HG02623 (cell line): ENCODE results near the gene CELA2B.
"Not testable (repeated sequence)": the region's sequence is repeated elsewhere in the genome, so short reads cannot be mapped to it uniquely, and the experiment has no call there.

Experiments
- ATAC-seq: cut with Tn5 transposase; IDR thresholded peaks from one replicate; pipeline ENCODE4 v1.9.1; 2021; ENCODE audit warnings: moderate library complexity; ENCODE audit not compliant: unreplicated experiment

Gene CELA2B

DNA sequence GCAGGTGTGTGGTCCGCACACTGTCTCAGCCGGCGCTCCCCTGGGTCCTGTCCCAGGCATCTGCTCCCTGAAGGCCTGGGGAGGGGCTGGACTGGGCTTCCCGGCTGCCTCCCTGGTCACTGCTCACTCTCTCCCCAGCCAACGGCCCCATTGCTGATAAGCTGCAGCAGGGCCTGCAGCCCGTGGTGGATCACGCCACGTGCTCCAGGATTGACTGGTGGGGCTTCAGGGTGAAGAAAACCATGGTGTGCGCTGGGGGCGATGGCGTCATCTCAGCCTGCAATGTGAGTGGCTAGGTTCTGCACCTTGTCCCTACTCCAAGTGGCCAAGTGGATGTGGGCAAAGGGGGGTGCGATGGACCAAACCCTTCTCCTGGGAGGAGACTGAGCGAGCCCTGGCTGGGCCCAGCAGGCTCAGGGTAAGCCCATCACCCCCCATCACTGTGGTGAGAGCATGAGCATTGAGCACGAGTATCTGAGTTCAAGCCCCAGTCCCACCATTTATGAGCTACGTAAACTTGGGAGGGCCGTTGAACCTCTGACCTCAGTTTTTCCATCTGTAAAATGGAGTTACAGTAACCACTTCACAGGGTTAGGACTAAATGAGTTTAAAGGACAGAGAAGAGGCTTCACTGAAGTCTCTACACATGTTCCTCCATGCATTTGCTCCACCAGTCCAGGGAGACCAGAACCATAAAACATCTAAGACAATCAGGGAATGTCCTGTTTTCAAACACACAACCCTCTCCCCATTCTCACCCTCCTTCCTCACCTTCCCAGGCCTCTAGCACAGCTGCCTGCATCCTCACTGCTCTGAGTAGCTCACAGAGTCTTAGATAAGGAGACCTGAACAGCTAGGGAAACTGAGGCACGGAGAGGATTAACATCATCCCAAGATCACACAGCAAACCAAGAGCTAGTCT is 31.2 kb upstream of the CELA2B start:
- ATAC-seq: no peak

DNA sequence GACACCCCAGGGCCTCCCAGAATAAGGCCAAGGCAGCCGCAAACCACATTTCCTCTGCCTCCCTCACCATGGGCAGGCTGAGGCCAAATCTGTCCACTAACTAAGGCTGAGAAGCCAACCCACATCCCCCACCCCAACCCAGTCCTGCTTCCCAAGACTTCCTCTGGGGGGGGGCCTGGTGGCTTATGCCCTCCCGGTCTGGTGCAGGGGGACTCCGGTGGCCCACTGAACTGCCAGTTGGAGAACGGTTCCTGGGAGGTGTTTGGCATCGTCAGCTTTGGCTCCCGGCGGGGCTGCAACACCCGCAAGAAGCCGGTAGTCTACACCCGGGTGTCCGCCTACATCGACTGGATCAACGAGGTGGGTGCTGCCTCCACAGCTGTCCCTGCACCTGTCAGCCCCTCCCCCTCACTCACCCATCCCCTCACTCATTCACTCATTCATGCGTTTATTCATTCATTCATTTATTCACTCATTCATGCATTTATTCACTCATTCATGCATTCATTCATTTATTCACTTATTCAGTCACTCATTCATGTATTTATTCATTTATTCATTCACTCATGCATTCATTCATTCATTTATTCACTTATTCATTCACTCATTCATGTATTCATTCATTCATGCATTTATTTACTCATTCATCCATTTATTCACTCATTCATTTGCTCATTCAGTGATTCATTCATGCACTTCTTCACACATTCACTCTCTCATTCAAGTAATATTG is 30.3 kb upstream of the CELA2B start:
- no peak for ATAC-seq

DNA sequence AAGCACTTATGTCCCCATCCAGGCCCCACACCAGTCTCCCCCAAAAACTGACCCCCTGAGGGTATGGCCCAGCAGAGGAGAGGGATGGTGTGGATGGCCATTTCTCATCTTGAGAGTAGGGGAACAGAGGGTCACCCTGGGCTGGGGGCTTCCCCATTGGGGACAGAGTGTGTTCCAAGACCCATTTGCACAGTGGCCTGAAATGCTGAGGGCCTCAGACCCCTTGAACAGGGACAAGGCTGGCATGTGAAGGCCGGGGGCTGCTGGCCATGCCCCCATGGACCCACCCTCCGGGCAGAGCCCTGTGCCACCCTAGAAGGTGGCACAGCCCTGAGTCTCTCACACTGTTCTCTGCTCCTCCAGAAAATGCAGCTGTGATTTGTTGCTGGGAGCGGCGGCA is 29.7 kb upstream of the CELA2B start:
- ATAC-seq: no peak

DNA sequence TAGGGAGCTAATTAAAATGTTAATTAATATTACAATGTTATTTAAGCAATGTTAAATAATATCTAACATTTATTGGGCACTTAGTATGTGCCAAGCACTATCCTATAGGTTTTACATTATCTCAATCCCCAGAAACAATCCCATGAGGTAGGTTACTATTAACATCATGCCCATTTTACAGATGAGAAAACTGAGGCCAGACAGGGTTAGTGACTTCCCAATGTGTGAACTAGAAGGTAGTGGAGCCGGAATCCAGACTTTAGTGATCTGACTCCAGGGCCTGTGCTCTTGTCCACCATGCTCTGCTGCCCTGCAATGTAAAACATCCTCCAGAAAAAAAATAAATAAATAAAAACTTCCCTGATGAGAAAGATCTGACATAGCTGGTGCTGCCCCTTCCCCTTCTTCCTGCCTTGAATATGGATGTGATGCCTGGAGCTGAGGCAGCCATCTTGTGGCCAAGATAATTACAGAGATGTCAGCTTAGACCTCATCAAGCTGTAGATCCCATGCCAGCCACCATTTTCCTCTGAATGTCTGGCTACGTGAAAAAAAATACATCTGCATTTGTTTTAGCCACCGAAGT is 26.9 kb upstream of the CELA2B start:
- no peak for ATAC-seq

DNA sequence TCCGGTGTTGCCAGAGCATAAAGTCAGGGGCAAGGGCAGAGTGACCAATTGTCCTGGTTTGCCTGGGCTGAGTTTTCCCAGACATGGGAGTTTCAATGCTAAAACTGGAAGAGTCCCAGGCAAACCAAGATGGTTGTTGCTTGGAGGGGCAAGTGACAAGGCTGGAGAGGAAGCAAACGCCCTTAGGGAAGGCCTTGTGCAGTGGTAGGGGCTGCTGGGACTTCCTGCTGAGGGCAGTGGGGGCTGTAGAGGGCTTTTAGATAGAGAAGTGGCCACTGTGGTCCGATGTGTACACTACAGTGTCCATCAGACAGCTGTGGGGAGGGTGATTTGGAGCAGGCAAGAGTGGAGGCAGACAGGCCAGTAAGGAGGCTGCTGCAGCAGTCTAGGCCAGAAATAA is 26.3 kb upstream of the CELA2B start:
- ATAC-seq: no peak

DNA sequence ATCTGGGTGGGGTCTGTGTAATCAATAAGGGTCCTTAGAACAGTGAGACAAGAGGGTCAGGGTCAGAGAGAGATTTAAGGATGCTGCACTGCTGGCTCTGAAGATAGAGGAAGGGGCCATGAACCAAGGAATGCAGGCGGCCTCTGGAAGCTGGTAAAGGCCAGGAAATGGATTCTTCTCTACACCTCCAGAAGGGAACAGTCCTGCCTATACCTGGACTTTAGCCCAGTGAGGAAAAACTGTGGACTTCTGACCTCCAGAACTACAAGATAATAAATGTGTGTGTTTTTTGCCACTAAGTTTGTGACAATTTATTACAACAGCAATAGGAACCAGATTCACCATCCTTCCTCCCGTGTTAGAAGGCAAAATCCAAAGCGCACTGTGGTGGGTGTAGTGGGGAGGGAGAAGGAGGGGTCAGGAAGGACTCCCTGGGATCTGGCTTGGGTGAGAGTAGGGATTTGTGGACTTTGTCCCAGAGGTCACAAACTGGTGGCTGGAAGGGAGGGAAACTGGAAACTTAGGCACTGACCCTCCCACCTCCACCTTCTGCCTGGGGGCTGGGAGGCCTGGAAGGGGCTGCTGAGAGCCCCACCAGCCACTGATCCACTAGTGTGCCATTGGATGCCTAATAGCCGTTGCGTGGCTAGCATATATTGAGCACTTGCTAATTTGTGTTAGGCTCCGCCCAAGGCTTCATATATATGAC is 24.7 kb upstream of the CELA2B start:
- no peak for ATAC-seq

DNA sequence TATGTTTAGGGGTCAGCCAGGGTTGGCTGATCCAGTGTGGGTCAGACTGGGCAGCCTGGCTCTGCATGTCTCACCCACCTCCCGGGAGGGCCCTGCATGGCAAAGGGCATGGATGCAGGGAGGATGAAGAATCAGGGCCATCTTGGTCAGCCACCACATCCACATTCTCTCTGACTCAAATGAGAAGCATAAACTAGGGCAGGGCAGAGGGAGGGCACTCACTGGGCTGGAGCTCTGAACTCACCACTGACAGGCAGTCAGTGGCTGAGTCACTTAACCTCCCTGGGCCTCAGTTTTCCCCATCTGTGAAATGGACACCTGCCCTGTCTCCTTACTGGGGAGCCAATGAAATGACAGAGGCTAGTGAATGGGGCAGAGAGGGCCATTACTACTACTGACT is 23.7 kb upstream of the CELA2B start:
- no peak for ATAC-seq

DNA sequence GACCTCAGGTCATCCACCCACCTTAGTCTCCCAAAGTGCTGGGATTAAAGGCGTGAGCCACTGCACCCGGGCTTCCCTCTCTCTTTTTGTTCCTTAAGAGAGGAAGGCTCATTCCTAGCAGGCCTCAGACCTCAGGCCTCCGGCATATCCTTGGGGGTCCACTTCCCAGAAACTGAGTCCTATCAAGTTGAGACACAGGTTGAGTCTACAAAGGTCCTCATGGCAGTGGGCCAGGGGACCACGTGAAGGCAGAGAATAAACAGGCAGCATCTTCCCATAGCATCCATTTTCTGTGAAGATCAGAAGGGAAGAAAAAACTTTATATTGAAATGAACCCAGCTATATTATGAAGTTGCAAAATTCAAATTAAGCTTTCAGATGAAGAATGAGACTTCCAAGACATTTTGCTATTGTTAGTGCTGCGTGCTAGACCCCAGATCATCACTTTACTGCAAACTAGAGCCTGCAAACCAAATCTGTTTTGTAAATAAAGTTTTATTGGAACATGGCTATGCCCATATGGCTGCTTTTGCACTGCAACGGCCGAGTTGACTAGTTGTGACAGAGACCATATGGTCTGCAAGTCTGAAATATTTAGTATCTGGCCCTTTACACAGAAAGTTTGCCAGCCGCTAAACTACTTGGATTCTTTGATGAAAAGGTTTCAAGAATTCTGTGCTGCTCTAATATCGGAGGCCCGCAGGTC is 22.9 kb upstream of the CELA2B start:
- no peak for ATAC-seq

DNA sequence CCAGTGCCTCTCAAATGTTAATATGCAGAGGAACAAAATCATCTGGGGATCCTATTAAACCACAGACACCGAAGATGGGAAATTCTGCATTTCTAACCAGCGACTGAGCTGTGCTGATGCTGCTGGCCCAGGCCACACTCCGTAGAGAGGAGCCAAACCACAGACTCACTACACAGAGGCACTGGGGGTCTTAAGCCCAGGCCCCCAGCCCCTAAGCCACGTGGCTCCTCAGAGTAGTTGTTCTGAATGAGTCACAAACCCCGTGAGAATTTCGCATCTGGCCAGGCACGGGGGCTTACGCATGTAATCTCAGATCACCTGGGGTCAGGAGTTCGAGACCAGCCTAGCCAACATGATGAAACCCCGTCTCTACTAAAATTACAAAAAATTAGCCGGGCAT is 22.2 kb upstream of the CELA2B start:
- ATAC-seq: no peak

DNA sequence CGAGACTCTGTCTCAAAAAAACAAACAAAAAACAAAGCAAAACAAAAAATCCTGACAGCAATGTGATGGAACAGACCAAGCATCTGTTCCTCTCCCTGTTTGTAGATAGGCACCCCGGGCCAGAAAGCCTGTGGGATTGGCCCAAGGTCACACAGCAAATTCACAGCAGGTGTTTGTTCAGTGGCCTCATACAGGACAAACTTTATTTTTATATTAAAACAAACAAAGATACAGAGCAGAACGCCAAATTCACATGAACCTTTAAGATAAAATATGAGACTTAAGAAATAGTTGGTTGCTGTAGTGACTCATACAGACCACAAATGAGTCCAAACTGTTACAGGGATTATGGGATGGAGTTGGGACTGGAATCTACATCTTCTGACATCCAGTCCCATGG is 21.6 kb upstream of the CELA2B start:
- ATAC-seq: no peak

DNA sequence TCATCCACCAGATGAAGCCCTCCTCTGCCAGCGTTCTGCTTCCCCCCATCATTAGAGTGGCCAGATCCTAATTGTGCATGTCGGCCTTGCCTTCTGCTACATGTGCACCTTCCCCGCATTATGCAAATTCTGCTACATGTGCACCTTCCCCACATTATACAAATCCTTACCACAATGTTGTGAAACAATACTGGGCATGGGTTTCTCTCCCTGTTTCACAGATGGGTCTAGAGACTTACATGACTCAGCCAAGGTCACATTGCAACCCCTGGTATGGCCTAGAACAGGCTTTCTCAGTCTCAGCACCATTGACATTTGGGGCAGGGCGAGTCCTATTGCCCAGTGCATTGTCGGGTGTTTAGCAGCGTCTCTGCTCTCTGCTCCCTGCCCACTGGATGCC is 20.4 kb upstream of the CELA2B start:
- no peak for ATAC-seq

DNA sequence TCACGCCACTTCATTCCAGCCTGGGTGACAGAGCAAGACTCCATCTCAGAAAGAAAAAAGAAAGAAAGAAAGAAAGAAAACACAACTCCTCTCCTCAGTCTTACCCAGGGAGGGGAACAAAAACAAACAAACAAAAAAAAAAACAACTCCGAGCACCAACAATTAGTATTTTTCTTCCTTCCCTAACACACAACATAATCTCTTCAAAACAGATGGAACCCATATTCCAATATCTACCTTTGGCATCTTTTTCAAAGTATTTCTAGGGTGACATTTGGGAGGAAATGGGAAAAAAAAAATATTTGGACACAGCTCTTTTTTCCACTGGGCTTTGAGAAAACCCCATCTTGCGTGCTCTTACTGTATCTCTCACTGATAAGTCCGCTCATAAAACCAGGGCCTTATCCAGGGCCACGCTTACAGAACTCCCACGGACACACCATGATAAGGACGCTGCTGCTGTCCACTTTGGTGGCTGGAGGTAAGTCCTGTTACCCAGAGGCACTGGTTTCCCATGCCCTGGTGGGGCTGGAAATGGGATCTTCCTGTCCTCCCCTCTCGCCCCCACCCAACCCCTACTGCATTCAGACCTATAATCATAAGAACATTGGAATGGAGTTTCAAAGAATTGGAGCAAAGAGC is 19.5 kb upstream of the CELA2B start, which contains the start of gene CELA2A:
TSS of gene CELA2A (plus strand) at position 420 of the 642 bp plus-strand sequence. CDS start at position 442, 22 bp downstream.
- no peak for ATAC-seq

DNA sequence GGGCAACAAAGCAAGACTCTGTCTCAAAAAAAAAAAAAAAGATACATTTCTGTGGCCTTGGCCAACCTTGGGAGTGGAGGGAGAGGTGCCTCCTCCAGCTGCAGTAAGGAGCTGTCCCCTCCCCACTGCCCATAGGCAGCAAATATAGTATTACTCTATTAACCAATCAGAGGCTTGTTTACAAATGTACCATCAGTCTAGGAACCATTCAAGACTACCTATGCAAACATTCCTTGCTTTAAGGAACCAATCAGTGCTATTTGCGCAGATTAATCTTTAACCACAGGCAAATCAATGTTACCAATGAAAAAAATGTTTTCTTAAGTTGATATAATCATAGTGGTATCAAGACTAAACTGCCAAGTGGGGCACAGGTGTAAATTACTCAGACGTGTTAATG is 18.3 kb upstream of the CELA2B start:
- ATAC-seq: no peak

DNA sequence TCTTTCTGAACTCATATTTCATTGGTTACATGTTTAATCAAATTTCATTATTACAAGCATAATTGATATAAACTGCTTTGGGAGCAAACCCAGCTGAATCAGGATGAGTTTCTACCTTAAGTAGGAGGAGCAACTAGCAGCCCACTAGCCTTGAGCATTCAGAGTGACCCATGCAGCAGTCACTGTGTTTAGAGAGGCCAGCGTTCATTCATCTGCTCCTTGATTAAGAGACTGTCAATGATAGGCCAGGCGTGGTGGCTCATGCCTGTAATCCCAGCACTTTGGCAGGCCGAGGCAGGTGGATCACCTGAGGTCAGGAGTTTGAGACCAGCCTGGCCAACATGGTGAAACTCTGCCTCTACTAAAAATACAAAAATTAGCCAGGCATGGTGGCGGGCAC is 17.5 kb upstream of the CELA2B start:
- not testable (repeated sequence) for ATAC-seq

DNA sequence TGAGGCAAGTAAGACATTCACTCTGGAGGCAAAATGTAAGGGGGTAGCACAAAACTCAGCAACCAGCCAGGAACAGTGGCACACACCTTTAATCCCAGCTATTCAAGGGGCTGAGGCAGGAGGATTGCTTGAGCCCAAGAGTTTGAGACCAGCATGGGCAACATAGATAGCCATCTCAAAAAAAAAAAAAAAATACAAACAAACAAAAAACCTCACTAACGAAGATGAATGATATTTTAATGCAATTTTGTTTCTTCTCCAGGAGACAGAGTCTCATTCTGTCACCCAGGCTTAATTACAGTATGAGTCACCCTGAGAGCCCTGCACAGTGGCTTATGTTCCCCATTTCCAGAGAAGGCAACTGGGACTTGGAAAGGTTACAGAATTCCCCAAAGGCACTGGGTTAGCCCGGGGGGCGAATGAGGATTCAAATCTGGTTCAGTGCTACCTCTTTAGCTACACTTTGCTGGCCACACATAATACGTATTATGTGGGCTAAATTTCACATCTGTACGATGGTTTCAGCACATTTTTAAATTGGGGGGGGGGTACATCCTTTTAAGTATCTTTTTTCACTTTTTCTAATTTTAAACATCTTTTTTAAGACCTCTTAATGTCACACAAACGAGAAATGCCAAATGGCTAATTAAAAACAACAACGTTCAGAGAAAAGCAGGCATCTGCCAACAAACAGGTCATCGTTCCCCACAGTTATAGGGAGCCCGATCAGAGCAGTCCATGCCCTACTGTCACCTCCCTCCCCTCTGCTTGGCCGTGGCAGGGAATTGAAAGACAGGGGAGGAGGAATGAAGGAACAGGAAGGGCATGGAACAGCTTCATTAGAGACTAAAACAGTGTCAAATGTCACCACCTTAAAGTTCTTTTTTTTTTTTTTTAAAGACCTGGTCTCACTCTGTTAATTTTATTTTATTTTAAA is 15.9 kb upstream of the CELA2B start:
- no peak for ATAC-seq

DNA sequence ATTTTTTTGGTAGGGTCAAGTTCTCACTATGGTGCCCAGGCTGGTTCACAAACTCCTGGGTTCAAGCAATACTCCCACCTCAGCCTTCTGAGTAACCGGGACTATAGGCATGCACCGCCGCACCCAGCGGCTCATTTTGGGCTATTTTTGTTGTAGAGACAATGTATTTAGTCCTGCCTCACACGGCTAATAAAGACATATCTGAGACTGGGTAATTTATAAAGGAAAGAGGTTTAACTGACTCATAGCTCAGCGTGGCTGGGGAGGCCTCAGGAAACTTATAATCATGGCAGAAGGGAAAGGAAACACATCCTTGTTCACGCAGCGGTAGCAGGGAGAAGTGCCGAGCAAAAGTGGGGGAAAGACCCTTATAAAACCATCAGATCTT is 15.2 kb upstream of the CELA2B start:
- no peak for ATAC-seq

DNA sequence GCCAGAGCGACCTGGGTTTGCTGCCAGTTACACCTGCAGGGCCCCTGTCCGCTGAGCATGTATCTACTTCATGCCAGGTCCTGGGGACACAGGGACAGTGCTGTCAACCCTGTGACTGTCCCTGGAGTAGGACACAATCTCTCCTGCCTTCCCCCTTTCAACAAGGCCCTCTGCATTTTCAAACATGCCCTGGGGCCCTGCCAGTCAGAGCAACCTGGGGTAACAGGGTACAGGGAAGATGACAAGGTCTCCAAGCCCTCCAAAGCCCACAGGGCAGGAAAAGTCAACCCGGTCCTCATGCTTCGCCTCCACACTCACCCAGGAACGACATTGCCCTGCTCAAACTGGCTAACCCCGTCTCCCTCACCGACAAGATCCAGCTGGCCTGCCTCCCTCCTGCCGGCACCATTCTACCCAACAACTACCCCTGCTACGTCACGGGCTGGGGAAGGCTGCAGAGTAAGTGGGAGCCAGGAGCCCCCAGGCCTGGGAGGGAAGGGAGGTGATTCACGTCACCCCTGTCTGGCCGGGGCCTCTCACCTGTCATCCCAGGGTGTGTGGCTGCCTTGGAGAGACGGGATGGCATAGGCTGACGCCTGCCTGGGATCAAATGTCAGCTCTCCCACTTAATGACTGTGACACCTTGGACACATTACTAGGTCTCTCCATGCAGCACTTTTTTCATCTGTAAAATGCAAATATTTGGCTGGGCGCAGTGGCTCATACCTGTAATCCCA is 12.7 kb upstream of the CELA2B start:
- ATAC-seq: not testable (repeated sequence)

DNA sequence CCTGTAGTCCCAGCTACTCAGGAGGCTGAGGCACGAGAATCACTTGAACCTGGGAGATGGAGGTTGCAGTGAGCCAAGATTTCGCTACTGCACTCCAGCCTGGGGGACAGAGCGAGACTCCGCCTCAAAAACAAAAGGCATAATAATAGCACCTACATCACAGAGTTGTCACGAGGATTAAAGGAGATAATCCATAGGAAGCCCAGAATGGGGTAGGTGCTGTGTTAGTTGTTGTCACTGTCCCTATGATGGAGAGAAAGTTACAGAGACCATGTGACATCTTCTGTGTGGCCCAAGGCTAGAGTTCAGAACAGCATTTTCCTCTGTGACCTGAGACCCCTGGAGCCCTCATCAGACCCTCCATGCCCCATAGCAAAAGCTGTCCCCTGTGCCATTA is 12.0 kb upstream of the CELA2B start:
- ATAC-seq: not testable (repeated sequence)
